Adipocyte (in vitro differentiated cells): ENCODE results near the gene ADAMTS8.

ENCODE experiments used
- DNase-seq: peaks from one replicate; pipeline ENCODE4 v3.0.0-alpha.2; 2015; ENCODE audit warnings: low read depth
- H3K27me3 ChIP-seq: replicated peaks from 2 replicates; pipeline ENCODE4 v1.7.0; 2013; ENCODE audit warnings: mild to moderate bottlenecking, low read length, moderate library complexity; ENCODE audit not compliant: control insufficient read depth, insufficient read depth
- H3K36me3 ChIP-seq: 2 replicates; pipeline ENCODE4 v1.7.0; 2013; ENCODE audit warnings: low read length, mild to moderate bottlenecking, moderate library complexity; ENCODE audit not compliant: control insufficient read depth, insufficient read depth, severe bottlenecking
- H3K4me1 ChIP-seq: 2 replicates; pipeline ENCODE4 v1.7.0; 2013; ENCODE audit warnings: mild to moderate bottlenecking, low read length, moderate library complexity; ENCODE audit not compliant: control insufficient read depth, insufficient read depth
- H3K4me3 ChIP-seq: 2 replicates; pipeline ENCODE4 v1.7.0; 2013; ENCODE audit warnings: mild to moderate bottlenecking, low read length, moderate library complexity
- H3K9ac ChIP-seq: 2 replicates; pipeline ENCODE4 v1.7.0; 2013; ENCODE audit warnings: mild to moderate bottlenecking, low read length, moderate library complexity
- H3K9me3 ChIP-seq: 2 replicates; pipeline ENCODE4 v1.7.0; 2013; ENCODE audit warnings: mild to moderate bottlenecking, low read length, moderate library complexity; ENCODE audit not compliant: control insufficient read depth

Gene ADAMTS8

DNA sequence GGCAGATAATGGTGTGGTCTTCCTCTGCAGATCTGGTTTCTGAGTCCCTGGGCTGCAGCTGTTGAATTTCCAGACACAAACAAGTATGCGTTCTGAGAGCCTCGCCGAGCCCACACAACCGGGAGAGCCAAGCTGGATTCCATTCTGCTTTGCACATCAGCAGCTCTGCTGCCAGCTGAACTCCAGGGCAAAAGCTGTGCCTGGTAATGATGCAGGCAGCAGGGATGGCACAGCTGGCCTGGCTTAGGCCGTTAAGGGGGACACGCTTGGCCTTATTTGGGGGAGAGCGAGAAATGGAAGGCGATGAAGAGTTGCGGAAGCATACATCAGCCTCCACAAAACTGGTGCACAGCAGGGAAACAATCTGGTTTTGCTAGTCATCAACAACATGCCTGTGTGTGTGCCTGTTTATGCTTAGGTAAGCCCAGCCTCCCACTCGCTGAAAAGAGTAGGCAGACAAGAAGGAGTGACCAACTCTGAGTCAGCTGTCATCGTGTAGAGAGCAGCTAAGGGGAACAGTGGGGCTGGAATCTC lies 25.1 kb downstream of the ADAMTS8 start:
- Histone ChIP-seq H3K4me1 (peaks cover 34% of the 10 kb centered on the region), H3K9ac (no peak overlapping the region)
- peak; percentile 94 for DNase-seq

DNA sequence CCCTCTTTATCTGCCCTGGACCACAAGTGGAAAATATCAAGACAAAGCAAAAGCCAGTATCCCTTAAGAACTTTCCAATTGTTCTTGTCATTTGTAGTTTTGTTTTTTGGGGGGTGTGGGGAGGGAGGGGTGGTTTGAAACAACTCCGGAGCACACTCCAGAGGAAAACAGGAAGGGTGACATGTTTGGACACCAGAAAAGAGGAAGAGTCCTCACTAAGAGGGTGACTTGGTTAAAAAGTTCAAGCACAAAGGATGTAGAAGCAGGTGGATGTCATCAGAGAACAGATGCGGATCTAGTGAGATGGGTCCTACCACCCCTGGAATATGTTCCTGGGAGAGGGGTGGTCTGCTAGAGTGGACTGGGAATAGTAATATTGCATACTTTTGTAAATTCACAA lies 25.8 kb downstream of the ADAMTS8 start:
- no peak for DNase-seq
- H3K9me3 ChIP-seq, result no peaks in the 10 kb centered on the region

More for the DNA sequence above, 25.1 kb downstream of the ADAMTS8 start:
- H3K4me3 ChIP-seq, result no peak overlapping the region
- no peaks in the 10 kb centered on the region for H3K9me3 ChIP-seq
- H3K27me3 ChIP-seq, result no peaks in the 10 kb centered on the region
- H3K36me3 ChIP-seq, result no peaks in the 10 kb centered on the region

DNA sequence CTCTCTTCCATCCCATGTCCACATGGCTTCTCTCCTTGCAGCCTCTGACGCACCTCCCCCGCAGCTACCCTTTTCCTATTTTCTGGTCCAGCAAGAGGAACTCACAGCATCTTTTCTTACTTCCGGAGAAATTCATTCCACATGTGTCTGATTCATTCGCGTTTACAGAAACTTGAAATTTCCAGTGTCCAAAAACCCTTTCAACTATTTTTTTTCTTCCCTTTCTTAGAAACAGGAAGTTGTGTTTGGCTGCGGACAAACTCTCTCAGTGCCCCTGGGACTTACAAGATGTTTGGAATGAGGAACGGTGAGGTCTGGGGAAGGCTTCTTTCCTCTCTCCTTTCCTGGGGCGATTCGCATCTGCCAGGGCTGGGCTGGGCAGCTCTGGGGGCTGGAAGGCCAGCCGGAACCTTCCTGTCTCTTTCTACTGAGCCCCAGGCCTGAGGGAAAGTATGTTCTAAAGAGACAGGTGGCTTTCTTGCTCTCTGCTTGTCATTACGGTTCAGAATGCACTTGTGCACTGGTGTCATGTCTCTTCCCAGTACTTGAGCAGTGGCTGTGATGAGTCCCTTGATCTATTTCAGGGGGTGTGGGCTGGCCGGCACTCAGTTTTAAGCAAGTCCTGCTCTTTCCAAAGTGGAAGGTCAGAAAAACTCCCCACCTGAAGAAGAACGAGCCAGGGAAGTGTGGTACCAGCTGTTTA lies 27.5 kb downstream of the ADAMTS8 start:
- H3K4me3 ChIP-seq, result no peak overlapping the region
- no peaks in the 10 kb centered on the region for H3K27me3 ChIP-seq
- H3K4me1 ChIP-seq, result peaks cover 25% of the 10 kb centered on the region
- DNase-seq, result peak; percentile 86
- no peaks in the 10 kb centered on the region for H3K9me3 ChIP-seq
- no peaks in the 10 kb centered on the region for H3K36me3 ChIP-seq
- no peak overlapping the region for H3K9ac ChIP-seq

More for the DNA sequence above, 25.8 kb downstream of the ADAMTS8 start:
- H3K4me3 ChIP-seq, result no peak overlapping the region
- no peaks in the 10 kb centered on the region for H3K36me3 ChIP-seq
- H3K27me3 ChIP-seq, result no peaks in the 10 kb centered on the region
- peaks cover 26% of the 10 kb centered on the region for H3K4me1 ChIP-seq
- no peak overlapping the region for H3K9ac ChIP-seq

DNA sequence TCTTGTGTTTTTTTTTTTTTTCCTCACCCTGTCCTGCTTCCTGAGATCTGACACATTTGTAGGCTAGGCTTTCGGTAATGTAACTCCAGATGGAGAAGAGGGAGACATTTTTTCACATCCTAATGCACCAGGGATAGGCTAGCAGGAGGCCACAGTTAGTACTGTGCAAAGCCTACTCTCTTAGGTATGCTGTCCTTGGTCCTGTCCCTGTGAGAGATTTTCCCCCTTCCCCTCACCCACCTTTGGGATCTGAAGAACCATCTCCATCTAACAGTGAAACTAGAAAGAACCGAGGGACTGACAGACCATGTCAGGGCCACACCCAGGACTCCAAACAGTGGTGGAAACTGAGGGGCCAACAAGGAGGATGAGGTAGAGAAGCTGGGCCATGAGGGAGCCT lies 29.2 kb downstream of the ADAMTS8 start:
- no peak overlapping the region for H3K9ac ChIP-seq
- no peaks in the 10 kb centered on the region for H3K9me3 ChIP-seq
- H3K36me3 ChIP-seq, result no peaks in the 10 kb centered on the region
- H3K27me3 ChIP-seq, result peaks cover 11% of the 10 kb centered on the region
- H3K4me3 ChIP-seq, result no peak overlapping the region
- DNase-seq, result no peak
- H3K4me1 ChIP-seq, result peaks cover 25% of the 10 kb centered on the region

DNA sequence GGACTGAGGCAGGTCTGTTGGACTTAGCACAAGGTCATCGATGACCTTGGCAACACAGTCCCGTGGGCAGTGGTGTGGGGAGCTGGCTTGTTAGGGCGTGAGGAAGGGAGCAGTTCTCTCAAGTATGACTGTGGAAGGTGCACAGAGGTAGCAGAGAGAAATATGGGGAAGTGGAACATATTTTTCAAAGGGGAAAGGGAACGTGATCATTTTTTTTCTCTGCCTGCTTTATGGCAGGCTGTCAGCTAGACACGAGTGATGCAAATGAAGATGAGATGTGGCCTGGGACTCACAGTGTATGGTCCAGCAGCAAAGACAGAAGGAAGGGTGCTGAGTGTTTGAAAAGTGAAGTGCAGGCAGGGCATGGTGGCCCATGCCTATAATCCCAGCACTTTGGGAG lies 30.6 kb downstream of the ADAMTS8 start:
- H3K27me3 ChIP-seq, result peaks cover 12% of the 10 kb centered on the region
- DNase-seq, result no peak
- no peaks in the 10 kb centered on the region for H3K9me3 ChIP-seq
- H3K9ac ChIP-seq, result no peak overlapping the region
- H3K36me3 ChIP-seq, result no peaks in the 10 kb centered on the region
- H3K4me1 ChIP-seq, result peaks cover 11% of the 10 kb centered on the region
- H3K4me3 ChIP-seq, result no peak overlapping the region

GRCh38 chr11:130396965-130397364 lies 31.4 kb downstream of the ADAMTS8 start:
- Histone ChIP-seq H3K27me3 (peaks cover 20% of the 10 kb centered on the region), H3K4me1 (peaks cover 11% of the 10 kb centered on the region), H3K9me3 (no peaks in the 10 kb centered on the region), H3K4me3 (no peak overlapping the region), H3K36me3 (no peaks in the 10 kb centered on the region), H3K9ac (no peak overlapping the region)
- DNase-seq, result no peak

GRCh38 chr11:130394615-130395014 lies 33.8 kb downstream of the ADAMTS8 start:
- H3K4me1 ChIP-seq, result no peaks in the 10 kb centered on the region
- DNase-seq, result no peak
- no peak overlapping the region for H3K4me3 ChIP-seq
- H3K36me3 ChIP-seq, result no peaks in the 10 kb centered on the region
- peaks cover 32% of the 10 kb centered on the region for H3K27me3 ChIP-seq
- H3K9ac ChIP-seq, result no peak overlapping the region
- no peaks in the 10 kb centered on the region for H3K9me3 ChIP-seq

GRCh38 chr11:130391711-130392110 lies 36.7 kb downstream of the ADAMTS8 start:
- H3K4me1 ChIP-seq, result no peaks in the 10 kb centered on the region
- H3K4me3 ChIP-seq, result no peak overlapping the region
- H3K9ac ChIP-seq, result no peak overlapping the region
- DNase-seq, result no peak
- peaks cover 43% of the 10 kb centered on the region for H3K27me3 ChIP-seq
- no peaks in the 10 kb centered on the region for H3K36me3 ChIP-seq
- H3K9me3 ChIP-seq, result no peaks in the 10 kb centered on the region

DNA sequence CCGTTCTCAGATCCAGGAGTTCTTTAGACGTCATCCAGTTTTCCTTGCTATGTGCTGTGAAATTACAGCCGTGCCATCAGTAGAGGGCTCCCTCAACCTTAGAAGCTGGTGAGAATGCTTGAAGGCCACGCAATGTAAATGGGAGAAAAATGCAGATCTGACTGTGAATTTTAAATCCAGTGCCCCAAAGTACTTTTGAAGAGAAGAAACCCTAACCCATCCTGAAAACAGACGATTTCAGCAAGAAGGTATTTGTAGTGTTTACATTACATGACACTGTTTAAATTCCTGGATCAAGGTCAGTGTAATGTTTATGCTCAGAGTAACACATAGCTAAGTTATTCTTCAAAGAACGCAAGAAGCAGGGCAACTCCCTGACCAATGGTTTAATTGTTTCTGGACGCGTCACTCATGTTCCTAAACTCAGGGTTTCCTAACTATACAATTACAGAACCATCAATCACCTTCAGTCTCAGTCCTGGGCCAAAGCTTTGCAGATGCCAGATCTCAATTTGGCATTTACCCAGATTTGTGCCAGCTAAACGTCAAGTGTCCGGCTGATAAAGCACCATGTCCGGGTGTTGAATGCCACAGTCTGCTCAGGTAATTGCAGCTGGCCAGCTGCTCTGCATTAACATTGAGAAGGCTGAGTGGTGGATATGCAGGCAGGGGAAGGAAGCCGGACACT lies 38.2 kb downstream of the ADAMTS8 start:
- no peaks in the 10 kb centered on the region for H3K36me3 ChIP-seq
- peaks cover 41% of the 10 kb centered on the region for H3K27me3 ChIP-seq
- no peak overlapping the region for H3K9ac ChIP-seq
- DNase-seq, result peak; percentile 85
- no peaks in the 10 kb centered on the region for H3K4me1 ChIP-seq
- no peak overlapping the region for H3K4me3 ChIP-seq
- no peaks in the 10 kb centered on the region for H3K9me3 ChIP-seq

GRCh38 chr11:130389335-130389935 lies 39.0 kb downstream of the ADAMTS8 start:
- DNase-seq, result no peak
- H3K27me3 ChIP-seq, result peaks cover 33% of the 10 kb centered on the region
- H3K9me3 ChIP-seq, result no peaks in the 10 kb centered on the region

DNA sequence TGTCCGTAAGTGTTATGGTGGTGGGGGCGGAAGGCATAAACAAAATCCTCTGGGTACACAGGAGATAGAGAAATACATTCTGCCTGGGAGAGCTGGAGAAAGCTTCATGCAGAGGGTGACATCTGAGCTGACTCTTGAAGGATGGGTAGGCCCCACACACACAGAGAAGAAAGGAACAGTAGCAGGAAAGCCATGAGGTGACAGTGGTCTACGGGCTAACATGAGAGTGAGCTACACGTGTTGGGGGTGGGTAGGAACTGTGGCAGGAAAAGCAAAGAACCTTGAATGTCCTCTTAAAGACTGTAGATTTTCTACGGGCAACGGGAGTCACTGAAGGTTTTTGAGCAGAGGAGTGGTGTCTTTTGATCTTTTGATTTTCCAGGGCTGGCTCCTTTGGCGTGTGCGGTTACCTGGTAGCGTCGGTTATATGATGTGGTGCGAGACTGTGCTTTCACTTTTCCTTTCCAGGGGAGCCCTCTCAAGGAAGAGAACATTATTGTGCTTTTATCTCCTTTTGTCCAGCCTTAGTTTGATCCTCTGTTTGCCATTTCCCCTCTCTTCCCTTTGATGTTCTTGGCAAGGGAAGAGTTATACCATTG lies 39.7 kb downstream of the ADAMTS8 start:
- Histone ChIP-seq H3K36me3 (no peaks in the 10 kb centered on the region), H3K9ac (no peak overlapping the region), H3K4me1 (peaks cover 3% of the 10 kb centered on the region), H3K9me3 (no peaks in the 10 kb centered on the region), H3K27me3 (peaks cover 32% of the 10 kb centered on the region), H3K4me3 (no peak overlapping the region)
- no peak for DNase-seq

More at GRCh38 chr11:130389335-130389935, 39.0 kb downstream of the ADAMTS8 start:
- no peaks in the 10 kb centered on the region for H3K4me1 ChIP-seq
- H3K36me3 ChIP-seq, result no peaks in the 10 kb centered on the region
- no peak overlapping the region for H3K4me3 ChIP-seq
- H3K9ac ChIP-seq, result no peak overlapping the region
